Esophagus muscularis mucosa (tissue), 4 donors: ENCODE measurements around the gene NELL1. TPM values are rescaled to one million over a fixed set of nuclear protein-coding genes. Genes with fewer than 3 reads are reported as not detected.

ENCODE experiments used
- DNase-seq: peaks from one replicate; pipeline ENCODE4 v3.0.0-alpha.2; 2017; ENCODE audit errors: extremely low spot score
- H3K27ac ChIP-seq, 4 donors: fragments of 200-600 bp; sonication (generic); replicated peaks in 1 of 4; 1 replicate in 3 of 4; 2 replicates in 1 of 4; pipeline ENCODE4 v1.5.1; 2016 to 2019; ENCODE audit warnings: mild to moderate bottlenecking in 1 of 4
- H3K27me3 ChIP-seq, 4 donors: fragments of 200-600 bp; sonication (generic); one replicate each; pipeline versions ENCODE4 v1.5.1 to v1.6.0; 2016 to 2019
- H3K36me3 ChIP-seq, 4 donors: fragments of 200-600 bp; sonication (generic); one replicate each; pipeline ENCODE4 v1.5.1; 2016 to 2019
- H3K4me1 ChIP-seq, 4 donors: fragments of 200-600 bp; sonication (generic); one replicate each; pipeline ENCODE4 v1.5.1; 2016 to 2019
- H3K4me3 ChIP-seq, 4 donors: fragments of 200-600 bp; sonication (generic); 1 replicate in 2 of 4; 2 replicates in 2 of 4; pipeline ENCODE4 v1.5.1; 2016 to 2019; ENCODE audit warnings: mild to moderate bottlenecking in 4 of 4, moderate library complexity in 1 of 4
- H3K9me3 ChIP-seq, 4 donors: fragments of 200-600 bp; sonication (generic); 1 replicate in 3 of 4; 2 replicates in 1 of 4; pipeline ENCODE4 v1.5.1; 2016 to 2019
- CTCF ChIP-seq, 3 experiments: fragments of 200-600 bp in 2 of 3; fragments of 450-650 bp in 1 of 3; sonication (generic) in 2 of 3; IDR thresholded peaks; one replicate each; pipeline ENCODE4 v1.5.1; 2017 to 2019; ENCODE audit warnings: antibody characterized with exemption in 3 of 3, mild to moderate bottlenecking in 2 of 3, moderate library complexity in 1 of 3
- EP300 ChIP-seq: sonication (generic); formaldehyde crosslinking; IDR thresholded peaks from one replicate; pipeline ENCODE4 v1.6.1; 2017; ENCODE audit warnings: antibody characterized with exemption
- POLR2A ChIP-seq: fragments of 450-650 bp; IDR thresholded peaks from one replicate; pipeline ENCODE4 v1.6.1; 2017; ENCODE audit warnings: antibody characterized with exemption, moderate library complexity, mild to moderate bottlenecking, low read depth
- POLR2AphosphoS5 ChIP-seq, 2 donors: sonication (generic); formaldehyde crosslinking; IDR thresholded peaks; one replicate each; pipeline ENCODE4 v1.6.1; 2017; ENCODE audit warnings: antibody characterized with exemption in 2 of 2
- WGBS: methylation state at CpG from one replicate; pipeline ENCODE4 v1.1.5; 2018; 5-methylcytosine and 5-hydroxymethylcytosine counted together
- intact Hi-C: fragments of 100-400 bp; cut with DNase I; formaldehyde crosslinking; loops from one replicate; pipeline ENCODE4 v1.15.1; 2023
- total RNA-seq, 4 donors: library from RNA; depleted of rRNA; stranded (reverse); fragments of >200 nt; gene quantifications; one replicate each; pipeline versions ENCODE4 v1.1.0 to v1.2.1, GENCODE V29; 2016

Gene NELL1
- total RNA-seq, 4 donors from 2014 or later, result 0.65 to 2.7 (median 0.90) TPM

GRCh38 chr11:21476588-21476987 is 807.2 kb downstream of the NELL1 start:
- Histone ChIP-seq H3K36me3 (no peaks in the 10 kb centered on the region), H3K4me3 (no peak overlapping the region), H3K27ac (no peak overlapping the region), H3K27me3 (no peaks in the 10 kb centered on the region), H3K9me3 (no peaks in the 10 kb centered on the region), H3K4me1 (no peaks in the 10 kb centered on the region)
- WGBS, result 62% methylated on average over 4 of the region's 4 CpGs
- DNase-seq, result no peak
- TF ChIP-seq EP300 (no peak), CTCF (IDR thresholded peaks at IDR 0.05) (no peak), POLR2A (no peak), POLR2AphosphoS5 (IDR thresholded peaks at IDR 0.05) (no peak)
- intact Hi-C loops, result no loop called here

GRCh38 chr11:21480240-21480639 is 810.9 kb downstream of the NELL1 start:
- intact Hi-C loops, result no loop called here
- no peak overlapping the region for H3K27ac ChIP-seq
- H3K27me3 ChIP-seq, result no peaks in the 10 kb centered on the region
- H3K36me3 ChIP-seq, result no peaks in the 10 kb centered on the region
- no peak for TF ChIP-seq POLR2A
- TF ChIP-seq CTCF (IDR thresholded peaks at IDR 0.05), result no peak
- no peak for TF ChIP-seq POLR2AphosphoS5 (IDR thresholded peaks at IDR 0.05)
- no peak for TF ChIP-seq EP300
- 76% methylated on average over 2 of the region's 2 CpGs for WGBS
- no peaks in the 10 kb centered on the region for H3K4me1 ChIP-seq
- no peaks in the 10 kb centered on the region for H3K9me3 ChIP-seq
- DNase-seq, result no peak
- H3K4me3 ChIP-seq, result no peak overlapping the region

- Histone ChIP-seq H3K4me3 (no peak overlapping the region), H3K27me3 (no peaks in the 10 kb centered on the region), H3K27ac (no peak overlapping the region), H3K4me1 (no peaks in the 10 kb centered on the region), H3K36me3 (no peaks in the 10 kb centered on the region), H3K9me3 (no peaks in the 10 kb centered on the region)
- DNase-seq, result no peak
- intact Hi-C loops, result no loop called here
- TF ChIP-seq CTCF (IDR thresholded peaks at IDR 0.05) (no peak), POLR2AphosphoS5 (IDR thresholded peaks at IDR 0.05) (no peak), EP300 (no peak), POLR2A (no peak)
These were observed 811.9 kb downstream of the NELL1 start for GRCh38 chr11:21481255-21481654.

GRCh38 chr11:21484039-21484438 is 814.7 kb downstream of the NELL1 start:
- TF ChIP-seq POLR2A (no peak), CTCF (IDR thresholded peaks at IDR 0.05) (no peak), EP300 (no peak), POLR2AphosphoS5 (IDR thresholded peaks at IDR 0.05) (no peak)
- WGBS, result 94% methylated on average over 4 of the region's 4 CpGs

GRCh38 chr11:21485006-21485405 is 815.6 kb downstream of the NELL1 start:
- no peak overlapping the region for H3K4me3 ChIP-seq
- TF ChIP-seq POLR2A (no peak), POLR2AphosphoS5 (IDR thresholded peaks at IDR 0.05) (no peak), EP300 (no peak)
- DNase-seq, result no peak
- no peak overlapping the region for H3K27ac ChIP-seq
- H3K9me3 ChIP-seq, result no peaks in the 10 kb centered on the region
- WGBS, result 86% methylated on average over 1 of the region's 1 CpG
- no peaks in the 10 kb centered on the region for H3K27me3 ChIP-seq
- intact Hi-C loops, result no loop called here
- H3K36me3 ChIP-seq, result no peaks in the 10 kb centered on the region
- H3K4me1 ChIP-seq, result no peaks in the 10 kb centered on the region

More at GRCh38 chr11:21484039-21484438, 814.7 kb downstream of the NELL1 start:
- Histone ChIP-seq H3K27ac (no peak overlapping the region), H3K36me3 (no peaks in the 10 kb centered on the region), H3K27me3 (no peaks in the 10 kb centered on the region), H3K4me3 (no peak overlapping the region), H3K9me3 (no peaks in the 10 kb centered on the region), H3K4me1 (no peaks in the 10 kb centered on the region)
- intact Hi-C loops, result no loop called here
- no peak for DNase-seq
